Panc1 (cell line): ENCODE results near the gene VSIG8.

ENCODE experiments used
- TF ChIP-seq, protein P1 (sequence below), 2 experiments: IDR thresholded peaks; 2 replicates each; pipeline ENCODE4 v1.6.1; 2011 to 2012; ENCODE audit warnings: low read depth in 2 of 2, control low read depth in 1 of 2, low read length in 1 of 2, mild to moderate bottlenecking in 1 of 2, moderate library complexity in 1 of 2; ENCODE audit not compliant: insufficient read depth in 1 of 2
- TF ChIP-seq, protein P2 (sequence below): fragments of 450-650 bp; IDR thresholded peaks from 2 replicates; pipeline ENCODE4 v1.5.1; 2017; ENCODE audit warnings: mild to moderate bottlenecking

DNA sequence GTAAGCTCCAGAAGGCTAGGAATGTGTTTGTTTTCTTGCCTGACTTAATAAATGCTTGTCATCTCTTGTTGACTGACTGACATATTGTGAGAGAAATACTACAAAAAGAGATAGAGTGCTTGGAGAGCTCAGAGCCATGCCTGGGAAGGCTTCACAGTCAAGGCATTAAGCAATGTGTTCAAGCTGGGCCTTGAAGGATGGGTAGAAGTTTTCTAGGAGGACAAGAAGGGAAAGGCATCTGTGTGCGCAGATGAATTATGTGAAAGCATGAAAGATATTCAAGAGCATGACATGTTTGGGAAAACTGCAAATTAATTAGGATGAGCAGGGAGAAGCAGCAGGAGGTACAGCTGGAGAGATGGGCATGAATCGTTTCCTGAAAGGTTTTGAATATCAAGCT, 30.1 kb downstream of the VSIG8 start:
- TF ChIP-seq, protein P1, sequence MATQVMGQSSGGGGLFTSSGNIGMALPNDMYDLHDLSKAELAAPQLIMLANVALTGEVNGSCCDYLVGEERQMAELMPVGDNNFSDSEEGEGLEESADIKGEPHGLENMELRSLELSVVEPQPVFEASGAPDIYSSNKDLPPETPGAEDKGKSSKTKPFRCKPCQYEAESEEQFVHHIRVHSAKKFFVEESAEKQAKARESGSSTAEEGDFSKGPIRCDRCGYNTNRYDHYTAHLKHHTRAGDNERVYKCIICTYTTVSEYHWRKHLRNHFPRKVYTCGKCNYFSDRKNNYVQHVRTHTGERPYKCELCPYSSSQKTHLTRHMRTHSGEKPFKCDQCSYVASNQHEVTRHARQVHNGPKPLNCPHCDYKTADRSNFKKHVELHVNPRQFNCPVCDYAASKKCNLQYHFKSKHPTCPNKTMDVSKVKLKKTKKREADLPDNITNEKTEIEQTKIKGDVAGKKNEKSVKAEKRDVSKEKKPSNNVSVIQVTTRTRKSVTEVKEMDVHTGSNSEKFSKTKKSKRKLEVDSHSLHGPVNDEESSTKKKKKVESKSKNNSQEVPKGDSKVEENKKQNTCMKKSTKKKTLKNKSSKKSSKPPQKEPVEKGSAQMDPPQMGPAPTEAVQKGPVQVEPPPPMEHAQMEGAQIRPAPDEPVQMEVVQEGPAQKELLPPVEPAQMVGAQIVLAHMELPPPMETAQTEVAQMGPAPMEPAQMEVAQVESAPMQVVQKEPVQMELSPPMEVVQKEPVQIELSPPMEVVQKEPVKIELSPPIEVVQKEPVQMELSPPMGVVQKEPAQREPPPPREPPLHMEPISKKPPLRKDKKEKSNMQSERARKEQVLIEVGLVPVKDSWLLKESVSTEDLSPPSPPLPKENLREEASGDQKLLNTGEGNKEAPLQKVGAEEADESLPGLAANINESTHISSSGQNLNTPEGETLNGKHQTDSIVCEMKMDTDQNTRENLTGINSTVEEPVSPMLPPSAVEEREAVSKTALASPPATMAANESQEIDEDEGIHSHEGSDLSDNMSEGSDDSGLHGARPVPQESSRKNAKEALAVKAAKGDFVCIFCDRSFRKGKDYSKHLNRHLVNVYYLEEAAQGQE (IDR thresholded peaks at IDR 0.05; ENCODE audit: insufficient read depth in 1 of 2, low read depth in 2 of 2, low read length in 1 of 2), result no peak
- TF ChIP-seq, protein P2, sequence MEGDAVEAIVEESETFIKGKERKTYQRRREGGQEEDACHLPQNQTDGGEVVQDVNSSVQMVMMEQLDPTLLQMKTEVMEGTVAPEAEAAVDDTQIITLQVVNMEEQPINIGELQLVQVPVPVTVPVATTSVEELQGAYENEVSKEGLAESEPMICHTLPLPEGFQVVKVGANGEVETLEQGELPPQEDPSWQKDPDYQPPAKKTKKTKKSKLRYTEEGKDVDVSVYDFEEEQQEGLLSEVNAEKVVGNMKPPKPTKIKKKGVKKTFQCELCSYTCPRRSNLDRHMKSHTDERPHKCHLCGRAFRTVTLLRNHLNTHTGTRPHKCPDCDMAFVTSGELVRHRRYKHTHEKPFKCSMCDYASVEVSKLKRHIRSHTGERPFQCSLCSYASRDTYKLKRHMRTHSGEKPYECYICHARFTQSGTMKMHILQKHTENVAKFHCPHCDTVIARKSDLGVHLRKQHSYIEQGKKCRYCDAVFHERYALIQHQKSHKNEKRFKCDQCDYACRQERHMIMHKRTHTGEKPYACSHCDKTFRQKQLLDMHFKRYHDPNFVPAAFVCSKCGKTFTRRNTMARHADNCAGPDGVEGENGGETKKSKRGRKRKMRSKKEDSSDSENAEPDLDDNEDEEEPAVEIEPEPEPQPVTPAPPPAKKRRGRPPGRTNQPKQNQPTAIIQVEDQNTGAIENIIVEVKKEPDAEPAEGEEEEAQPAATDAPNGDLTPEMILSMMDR, result no peak
